HG02798 (cell line): ENCODE data around the gene HAUS3.
"Not testable (repeated sequence)": the region's sequence is repeated elsewhere in the genome, so short reads cannot be mapped to it uniquely, and the experiment has no call there.

Experiments used
- ATAC-seq: cut with Tn5 transposase; IDR thresholded peaks from one replicate; pipeline ENCODE4 v1.9.1; 2021; ENCODE audit warnings: mild to moderate bottlenecking; ENCODE audit not compliant: unreplicated experiment, poor library complexity

Gene HAUS3

GRCh38 chr4:2231082-2231481, 10.8 kb downstream of the HAUS3 start:
- ATAC-seq = no peak

DNA sequence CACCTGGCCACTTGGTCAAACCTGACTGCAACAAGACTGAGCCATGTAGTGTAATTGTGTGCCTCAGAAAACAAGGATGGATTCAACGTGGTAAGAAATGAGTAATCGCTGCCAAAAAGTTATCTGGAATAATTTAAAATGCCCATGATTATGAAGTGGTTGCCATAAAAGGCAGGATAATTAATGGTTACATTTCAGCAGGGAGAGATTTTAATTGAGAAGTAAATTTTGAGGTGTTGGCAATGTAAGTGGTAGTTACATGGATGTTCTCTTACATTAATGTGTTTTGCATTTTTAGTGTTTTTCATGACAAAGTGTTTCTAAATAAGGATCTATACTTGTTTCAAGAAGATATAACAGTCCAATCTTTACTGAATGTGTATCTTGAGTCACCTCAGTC, 15.7 kb downstream of the HAUS3 start:
- ATAC-seq = no peak

DNA sequence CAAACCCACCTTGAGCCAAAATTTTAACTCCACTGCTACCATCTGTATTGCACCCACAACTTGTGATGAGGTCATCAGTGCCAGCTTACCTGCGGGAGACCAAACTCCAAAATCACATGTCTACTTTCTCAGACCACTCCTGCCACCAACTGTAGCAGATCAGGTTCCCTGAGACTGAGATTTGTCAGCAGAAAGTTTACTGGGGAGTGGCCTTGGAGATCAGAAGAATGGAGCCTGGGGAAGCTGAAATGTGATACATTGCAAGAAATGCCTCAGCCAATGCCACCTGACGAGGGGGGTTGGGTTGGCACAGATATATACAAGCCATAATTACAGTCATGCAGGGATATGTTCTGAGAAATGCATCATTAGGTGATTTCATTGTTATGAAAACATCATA, 19.1 kb downstream of the HAUS3 start:
- no peak for ATAC-seq

GRCh38 chr4:2221378-2221777, 20.5 kb downstream of the HAUS3 start:
- ATAC-seq = not testable (repeated sequence)

- peak; percentile 69 for ATAC-seq
Measured at GRCh38 chr4:2220016-2220630, 21.8 kb downstream of the HAUS3 start.

DNA sequence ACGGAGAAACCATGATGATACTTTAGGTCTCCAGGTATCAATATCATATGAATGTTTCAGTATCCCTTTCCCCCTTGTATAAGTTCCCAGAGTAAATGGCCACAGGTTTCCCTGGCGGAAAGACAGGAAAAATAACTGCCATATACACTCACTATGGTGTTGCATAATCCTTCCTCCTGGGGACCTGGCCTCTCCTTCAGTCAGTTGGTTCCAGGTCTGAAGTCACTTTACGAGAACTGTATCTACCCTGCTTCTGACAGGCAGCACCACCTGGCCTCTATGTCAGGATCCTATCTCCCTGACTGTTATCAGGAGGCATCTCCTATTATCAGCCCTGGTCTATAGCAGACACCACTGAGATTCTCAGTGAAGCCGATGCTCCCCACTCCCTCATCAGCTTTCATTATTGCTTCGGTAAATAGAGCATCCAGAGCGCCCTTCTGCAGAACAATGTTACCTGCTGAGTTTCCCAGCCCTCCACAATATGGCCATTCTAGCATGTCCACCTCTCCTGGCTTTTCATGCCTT, 22.6 kb downstream of the HAUS3 start:
- ATAC-seq = no peak

- no peak for ATAC-seq
Measured at GRCh38 chr4:2218436-2218835, 23.5 kb downstream of the HAUS3 start.

GRCh38 chr4:2217726-2218125, 24.2 kb downstream of the HAUS3 start:
- no peak for ATAC-seq

DNA sequence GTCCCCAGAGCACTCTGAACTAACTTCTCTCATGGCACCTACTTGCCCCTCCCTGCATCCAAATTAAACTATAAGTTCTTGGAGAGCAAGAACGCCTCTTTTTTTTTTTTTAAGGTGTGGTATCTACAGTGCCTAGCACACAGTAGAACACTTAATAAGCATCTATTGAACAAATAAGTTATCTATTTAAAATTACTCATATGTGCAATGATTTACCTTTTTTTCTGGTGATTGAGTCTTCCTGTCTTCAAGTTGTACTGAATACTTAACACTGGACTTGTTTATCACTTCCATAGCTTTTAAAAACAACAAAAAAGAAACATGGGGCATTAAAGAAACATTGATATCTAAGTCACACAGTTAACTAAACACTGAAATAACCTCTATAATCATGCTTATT, 29.1 kb downstream of the HAUS3 start:
- no peak for ATAC-seq

GRCh38 chr4:2202789-2203188, 39.1 kb downstream of the HAUS3 start:
- not testable (repeated sequence) for ATAC-seq

GRCh38 chr4:2194496-2194895, 47.4 kb downstream of the HAUS3 start:
- no peak for ATAC-seq

DNA sequence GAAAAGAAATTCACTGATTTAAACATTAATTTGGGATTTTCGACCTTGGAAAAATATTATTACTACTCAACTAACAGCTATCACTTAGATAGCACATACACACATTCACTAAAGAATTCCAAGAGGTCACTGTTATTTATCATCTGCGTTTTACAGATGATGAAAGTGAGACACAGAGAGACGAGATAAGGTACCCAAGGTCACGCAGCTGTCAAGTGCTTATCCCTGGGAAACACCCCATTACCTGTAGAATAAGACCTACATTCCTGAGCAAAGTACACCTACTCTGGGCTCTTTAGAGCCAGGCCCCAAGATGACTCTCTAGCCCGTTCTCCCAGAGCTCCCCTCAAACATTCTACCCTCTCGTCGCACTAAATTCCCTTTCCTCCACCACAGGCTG, 48.6 kb downstream of the HAUS3 start:
- ATAC-seq = no peak

DNA sequence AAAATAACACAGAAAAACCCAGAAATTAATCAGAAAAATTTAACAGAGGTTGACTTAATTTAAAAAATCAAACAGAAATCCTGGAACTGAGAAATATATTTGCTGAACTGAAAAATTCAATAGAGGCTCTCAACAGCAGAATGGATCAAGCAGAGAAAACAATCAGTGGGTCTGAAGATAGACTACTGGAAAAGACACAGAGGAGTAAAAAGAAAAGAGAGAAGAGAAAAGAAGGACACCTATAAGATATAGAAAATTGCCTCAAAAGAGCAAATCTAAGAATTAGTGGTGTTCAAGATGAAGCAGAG, 55.1 kb downstream of the HAUS3 start:
- no peak for ATAC-seq

- no peak for ATAC-seq
Measured at GRCh38 chr4:2186133-2186864, 55.6 kb downstream of the HAUS3 start.

DNA sequence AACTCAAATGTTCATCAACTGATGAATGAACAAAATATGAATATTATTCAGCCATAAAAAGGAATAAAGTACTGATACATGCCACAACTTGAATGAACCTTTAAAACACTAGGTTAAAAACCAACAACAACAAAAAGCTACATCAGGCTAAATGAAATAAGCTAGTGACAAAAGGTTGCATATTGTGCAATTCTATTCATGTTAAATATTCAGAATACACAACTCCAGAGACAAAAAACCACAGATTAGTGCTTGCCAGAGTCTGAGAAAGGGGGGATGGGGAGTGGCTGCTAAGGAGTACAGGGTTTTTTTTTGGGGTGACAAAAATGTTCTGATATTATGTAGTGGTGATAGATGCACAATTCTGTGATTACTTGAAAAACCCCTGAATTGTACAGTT, 58.5 kb downstream of the HAUS3 start:
- ATAC-seq = no peak

- no peak for ATAC-seq
Measured at GRCh38 chr4:2182994-2183393, 58.9 kb downstream of the HAUS3 start.

DNA sequence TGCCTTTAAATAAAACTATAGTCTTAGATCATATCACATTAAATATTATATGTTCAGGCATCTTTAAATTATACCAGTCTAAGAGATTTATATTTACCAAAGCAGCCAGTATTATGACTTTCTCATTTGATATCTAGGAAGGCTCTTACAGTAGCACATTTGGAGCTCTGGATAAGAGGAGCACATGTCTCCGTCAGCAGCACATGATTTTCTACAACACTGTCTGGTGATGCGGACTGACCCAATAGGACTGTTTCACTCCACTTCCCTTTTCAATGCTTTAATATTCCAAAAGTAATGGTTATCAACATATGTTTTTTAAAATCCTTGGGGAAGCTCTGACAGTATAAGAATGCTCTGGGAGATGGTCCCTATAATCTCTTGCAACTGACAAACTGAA, 61.5 kb downstream of the HAUS3 start:
- ATAC-seq = no peak

DNA sequence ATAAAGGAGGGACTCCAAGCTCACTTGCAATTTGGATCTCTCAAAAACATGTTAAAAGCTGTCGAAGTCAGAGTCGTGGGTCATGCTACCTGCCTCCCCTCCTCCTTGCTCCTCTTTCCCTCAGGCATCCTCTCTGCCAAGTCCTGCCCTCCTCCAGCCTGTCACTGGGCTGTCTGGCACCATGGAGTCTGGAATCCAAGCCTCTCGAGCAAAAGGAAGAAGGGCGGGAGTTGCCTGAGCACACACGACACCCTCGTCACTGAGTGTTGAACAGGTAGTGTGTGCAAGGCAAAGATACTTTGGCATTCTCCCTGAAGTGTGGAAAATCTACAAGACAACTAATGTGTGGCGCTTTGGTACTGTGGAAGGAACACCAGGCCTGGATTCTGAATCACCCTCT, 62.2 kb downstream of the HAUS3 start:
- no peak for ATAC-seq

GRCh38 chr4:2178986-2179385, 62.9 kb downstream of the HAUS3 start:
- ATAC-seq = no peak
